HG03280 (cell line): ENCODE results near the gene MED4.

Experiments
- ATAC-seq: cut with Tn5 transposase; IDR thresholded peaks from one replicate; pipeline ENCODE4 v1.9.1; 2021; ENCODE audit warnings: mild to moderate bottlenecking, moderate library complexity; ENCODE audit not compliant: unreplicated experiment

MED4 gene

GRCh38 chr13:48038761-48039160 lies 56.1 kb downstream of the MED4 start:
- ATAC-seq: no peak

GRCh38 chr13:48037346-48038173 lies 57.3 kb downstream of the MED4 start, which contains the start of gene NUDT15:
Gene NUDT15, plus strand, starts transcription at chr13:48037726. Its CDS starts 21 bp downstream, at chr13:48037747.
- ATAC-seq: peak; percentile 93

- no peak for ATAC-seq
Observed at GRCh38 chr13:48029859-48030258, 65.0 kb downstream of the MED4 start.

GRCh38 chr13:48028066-48028465 lies 66.8 kb downstream of the MED4 start:
- no peak for ATAC-seq
